NCI-H446 (cell line): ENCODE measurements around the gene UBE2O.

Source experiments
- DNase-seq, 2 experiments: peaks; one replicate each; lab custom pipeline; 2025; lab: John Stamatoyannopoulos, UW

The UBE2O gene

GRCh38 chr17:76485569-76485968 is 32.6 kb upstream of the UBE2O start:
- no peak for DNase-seq

- DNase-seq, result no peak
Measured at GRCh38 chr17:76484228-76484725, 31.3 kb upstream of the UBE2O start.

GRCh38 chr17:76481071-76481655 is 28.2 kb upstream of the UBE2O start:
- DNase-seq, result no peak

GRCh38 chr17:76480632-76481031 is 27.7 kb upstream of the UBE2O start:
- no peak for DNase-seq

GRCh38 chr17:76479515-76480060 is 26.6 kb upstream of the UBE2O start:
- no peak for DNase-seq

- DNase-seq, result no peak
Measured at GRCh38 chr17:76478730-76479514, 26.0 kb upstream of the UBE2O start.

GRCh38 chr17:76478097-76478496 is 25.1 kb upstream of the UBE2O start:
- DNase-seq, result no peak

GRCh38 chr17:76477576-76477975 is 24.6 kb upstream of the UBE2O start:
- no peak for DNase-seq

- DNase-seq, result no peak
Measured at GRCh38 chr17:76476736-76477135, 23.8 kb upstream of the UBE2O start.

GRCh38 chr17:76475302-76475701 is 22.4 kb upstream of the UBE2O start:
- no peak for DNase-seq

- DNase-seq, result no peak
Measured at GRCh38 chr17:76474894-76475293, 21.9 kb upstream of the UBE2O start.

GRCh38 chr17:76474238-76474637 is 21.3 kb upstream of the UBE2O start:
- no peak for DNase-seq

GRCh38 chr17:76473541-76473985 is 20.6 kb upstream of the UBE2O start:
- DNase-seq, result no peak

GRCh38 chr17:76472726-76473125 is 19.8 kb upstream of the UBE2O start:
- no peak for DNase-seq

- DNase-seq, result no peak
Measured at GRCh38 chr17:76472258-76472645, 19.3 kb upstream of the UBE2O start.

- DNase-seq, result no peak
Measured at GRCh38 chr17:76471498-76472257, 18.7 kb upstream of the UBE2O start.

GRCh38 chr17:76469991-76470739 is 17.2 kb upstream of the UBE2O start:
- no peak for DNase-seq

- DNase-seq, result no peak
Measured at GRCh38 chr17:76469076-76469990, 16.4 kb upstream of the UBE2O start.

- no peak for DNase-seq
Measured at GRCh38 chr17:76468634-76469010, 15.7 kb upstream of the UBE2O start.

- DNase-seq, result no peak
Measured at GRCh38 chr17:76467809-76468633, 15.1 kb upstream of the UBE2O start.
